Fibroblast of mammary gland (primary cell): ENCODE results near the gene SH2D5.

Experiments
- DNase-seq: peaks from one replicate; pipeline ENCODE4 v3.0.0-alpha.2; 2010; ENCODE audit warnings: low read depth
- H3K4me3 ChIP-seq: 2 replicates; pipeline ENCODE4 v1.5.1; 2011; ENCODE audit warnings: low read depth, mild to moderate bottlenecking, low read length, moderate library complexity; ENCODE audit not compliant: control insufficient read depth
- TF ChIP-seq, protein P1 (sequence below): conservative IDR thresholded peaks from 2 replicates; pipeline ENCODE4 v1.5.1; 2011; ENCODE audit warnings: low read depth, low read length, inconsistent platforms; ENCODE audit not compliant: control insufficient read depth, insufficient read depth

SH2D5 gene

GRCh38 chr1:20733360-20733975 is 965 bp upstream of the SH2D5 start:
- TF ChIP-seq, protein P1, sequence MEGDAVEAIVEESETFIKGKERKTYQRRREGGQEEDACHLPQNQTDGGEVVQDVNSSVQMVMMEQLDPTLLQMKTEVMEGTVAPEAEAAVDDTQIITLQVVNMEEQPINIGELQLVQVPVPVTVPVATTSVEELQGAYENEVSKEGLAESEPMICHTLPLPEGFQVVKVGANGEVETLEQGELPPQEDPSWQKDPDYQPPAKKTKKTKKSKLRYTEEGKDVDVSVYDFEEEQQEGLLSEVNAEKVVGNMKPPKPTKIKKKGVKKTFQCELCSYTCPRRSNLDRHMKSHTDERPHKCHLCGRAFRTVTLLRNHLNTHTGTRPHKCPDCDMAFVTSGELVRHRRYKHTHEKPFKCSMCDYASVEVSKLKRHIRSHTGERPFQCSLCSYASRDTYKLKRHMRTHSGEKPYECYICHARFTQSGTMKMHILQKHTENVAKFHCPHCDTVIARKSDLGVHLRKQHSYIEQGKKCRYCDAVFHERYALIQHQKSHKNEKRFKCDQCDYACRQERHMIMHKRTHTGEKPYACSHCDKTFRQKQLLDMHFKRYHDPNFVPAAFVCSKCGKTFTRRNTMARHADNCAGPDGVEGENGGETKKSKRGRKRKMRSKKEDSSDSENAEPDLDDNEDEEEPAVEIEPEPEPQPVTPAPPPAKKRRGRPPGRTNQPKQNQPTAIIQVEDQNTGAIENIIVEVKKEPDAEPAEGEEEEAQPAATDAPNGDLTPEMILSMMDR, result no peak
- no peak overlapping the region for H3K4me3 ChIP-seq
- no peak for DNase-seq

DNA sequence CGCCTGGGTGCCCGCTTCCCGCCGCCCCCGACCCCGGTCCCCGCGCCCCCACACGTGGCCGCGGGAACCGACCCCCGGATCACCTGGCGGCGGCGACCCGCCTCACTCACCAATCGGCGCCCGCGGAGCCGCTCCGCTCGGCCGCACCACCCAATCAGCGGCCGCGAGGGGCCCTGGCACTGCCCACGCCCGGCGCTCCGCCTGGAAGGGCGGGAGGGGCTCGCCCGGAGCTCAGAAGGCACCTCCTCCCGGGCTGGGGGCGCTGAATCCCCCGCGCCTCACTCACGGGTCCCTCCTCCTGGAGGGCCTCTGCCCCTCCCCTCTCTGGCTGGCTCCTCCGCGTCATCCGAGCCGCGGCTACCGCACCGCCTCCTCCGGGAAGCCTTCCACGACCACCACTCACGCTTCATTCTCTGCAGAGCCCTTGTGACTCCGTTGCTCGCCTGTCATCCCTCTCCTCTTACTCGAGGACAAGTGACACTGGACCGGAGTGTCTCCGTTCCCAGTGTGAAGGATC is 374 bp downstream of the SH2D5 start:
- DNase-seq, result peak; percentile 55
- TF ChIP-seq, protein P1, result no peak
- H3K4me3 ChIP-seq, result peak overlapping the region; percentile 61

- DNase-seq, result no peak
- TF ChIP-seq, protein P1, result no peak
- peak overlapping the region; percentile 37 for H3K4me3 ChIP-seq
Measured at GRCh38 chr1:20731057-20731991, 1.2 kb downstream of the SH2D5 start.

GRCh38 chr1:20730690-20731056 is 1.8 kb downstream of the SH2D5 start:
- no peak overlapping the region for H3K4me3 ChIP-seq

GRCh38 chr1:20729990-20730689 is 2.4 kb downstream of the SH2D5 start:
- no peak for DNase-seq
- TF ChIP-seq, protein P1, result no peak
- H3K4me3 ChIP-seq, result no peak overlapping the region

More at GRCh38 chr1:20730690-20731056, 1.8 kb downstream of the SH2D5 start:
- TF ChIP-seq, protein P1, result no peak
- DNase-seq, result no peak

DNA sequence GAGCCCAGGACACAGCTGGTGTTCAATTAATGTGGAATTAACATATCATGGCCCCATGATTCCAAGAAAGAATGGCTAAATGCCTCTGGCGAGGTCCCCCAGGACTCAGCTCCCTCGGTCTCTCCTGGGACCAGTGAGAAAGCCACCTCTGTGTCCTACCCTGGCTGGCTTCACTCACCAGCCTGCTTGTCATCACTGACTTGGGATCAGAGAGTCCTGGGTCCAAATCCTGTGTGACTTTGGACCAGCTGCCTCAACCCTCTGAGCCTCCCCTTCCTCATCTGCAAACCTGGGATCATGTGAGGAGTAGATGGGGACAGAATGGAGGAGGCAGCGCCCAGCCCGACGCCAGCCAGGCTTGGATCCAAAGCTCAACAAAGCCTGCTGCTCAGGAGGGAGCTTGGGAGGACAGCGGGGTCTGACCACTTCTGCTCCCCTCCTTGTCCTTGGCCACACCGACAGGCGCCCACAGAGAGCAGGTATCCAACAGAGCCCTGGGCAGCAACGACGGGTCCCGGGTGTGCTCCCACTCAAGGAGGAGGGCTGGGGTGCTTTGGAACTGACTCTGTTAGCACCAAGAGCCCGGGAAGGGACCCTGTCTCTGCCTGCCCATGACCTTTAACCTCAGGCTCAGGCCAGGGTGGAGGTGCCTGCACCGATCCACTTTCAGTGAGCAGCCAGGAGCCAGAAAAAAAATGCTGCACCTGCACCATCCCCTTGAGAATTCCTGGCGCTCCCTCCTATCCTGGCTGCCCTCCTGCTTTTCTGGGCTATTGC is 3.2 kb downstream of the SH2D5 start:
- H3K4me3 ChIP-seq, result no peak overlapping the region
- TF ChIP-seq, protein P1, result no peak
- no peak for DNase-seq
